CD4-positive, alpha-beta memory T cell (primary cell): Measurements from ENCODE around the gene MAPK11. TPM values are rescaled to one million over a fixed set of nuclear protein-coding genes. Genes with fewer than 3 reads are reported as not detected.

Source experiments
- CTCF ChIA-PET: fragments of 350-600 bp; sonication (Branson Sonifier 250); formaldehyde crosslinking; loops from one replicate; lab custom pipeline; 2021; ENCODE audit warnings: inconsistent platforms; ENCODE audit not compliant: partially characterized antibody; lab: Charles Lee
- POLR2A ChIA-PET: fragments of 350-600 bp; sonication (Branson Sonifier 250); formaldehyde crosslinking; loops from one replicate; lab custom pipeline; 2021; ENCODE audit not compliant: partially characterized antibody; lab: Charles Lee
- DNase-seq, 5 donors: peaks; one replicate each; pipeline versions ENCODE4 v3.0.0 to v3.0.0-alpha.2; 2020 to 2022; ENCODE audit warnings: mixed read lengths in 1 of 5
- H3K27ac ChIP-seq: one replicate; pipeline ENCODE4 v1.7.0; 2013; ENCODE audit warnings: low read depth, low read length
- H3K27me3 ChIP-seq: 2 replicates; pipeline ENCODE4 v1.7.0; 2013; ENCODE audit warnings: mild to moderate bottlenecking, low read length, moderate library complexity; ENCODE audit not compliant: insufficient read depth
- H3K36me3 ChIP-seq: 2 replicates; pipeline ENCODE4 v1.7.0; 2013; ENCODE audit warnings: mild to moderate bottlenecking, low read length, moderate library complexity; ENCODE audit not compliant: insufficient read depth
- H3K4me1 ChIP-seq: 2 replicates; pipeline ENCODE4 v1.7.0; 2013; ENCODE audit warnings: mild to moderate bottlenecking, low read length, moderate library complexity; ENCODE audit not compliant: insufficient read depth
- H3K4me3 ChIP-seq, 2 donors: one replicate each; pipeline ENCODE4 v1.7.0; 2013; ENCODE audit warnings: low read length in 2 of 2, mild to moderate bottlenecking in 1 of 2
- H3K9me3 ChIP-seq, 2 donors: one replicate each; pipeline ENCODE4 v1.7.0; 2013; ENCODE audit warnings: low read length in 2 of 2, control low read depth in 1 of 2; ENCODE audit not compliant: control insufficient read depth in 1 of 2
- H3K27ac Mint-ChIP-seq, 7 donors: one replicate each; pipeline ENCODE4 v1.8.0; 2020 to 2021; ENCODE audit warnings: mixed read lengths in 7 of 7, mild to moderate bottlenecking in 6 of 7, inconsistent platforms in 3 of 7, moderate library complexity in 3 of 7
- H3K27me3 Mint-ChIP-seq, 2 donors: one replicate each; pipeline ENCODE4 v1.8.0; 2020 to 2021; ENCODE audit warnings: mixed read lengths in 2 of 2
- H3K36me3 Mint-ChIP-seq, 2 donors: one replicate each; pipeline ENCODE4 v1.8.0; 2020 to 2021; ENCODE audit warnings: mixed read lengths in 2 of 2, inconsistent platforms in 1 of 2, mild to moderate bottlenecking in 1 of 2
- H3K4me1 Mint-ChIP-seq, 4 donors: one replicate each; pipeline ENCODE4 v1.8.0; 2020 to 2021; ENCODE audit warnings: mixed read lengths in 4 of 4, mild to moderate bottlenecking in 1 of 4
- H3K4me3 Mint-ChIP-seq, 8 donors: one replicate each; pipeline ENCODE4 v1.8.0; 2020 to 2021; ENCODE audit warnings: mixed read lengths in 8 of 8, mild to moderate bottlenecking in 7 of 8, moderate library complexity in 6 of 8, inconsistent platforms in 3 of 8
- H3K9me3 Mint-ChIP-seq, 8 donors: one replicate each; pipeline ENCODE4 v1.8.0; 2020 to 2021; ENCODE audit warnings: mixed read lengths in 8 of 8, mild to moderate bottlenecking in 5 of 8, inconsistent platforms in 3 of 8, moderate library complexity in 1 of 8
- intact Hi-C: fragments of 100-400 bp; cut with micrococcal nuclease; formaldehyde crosslinking; loops from one replicate; pipeline ENCODE4 v1.15.1; 2023
- polyA plus RNA-seq, 2 donors: library from polyadenylated mRNA; unstranded; fragments of 300-500 nt; fragmentation: Illumina TruSeq; gene quantifications; one replicate each; pipeline ENCODE4 v1.2.3, GENCODE V29; 2021
- total RNA-seq, 2 experiments: library from RNA; stranded (reverse); gene quantifications; one replicate each; pipeline ENCODE4 v1.2.3, GENCODE V29; 2021

MAPK11 gene
- total and polyA plus RNA-seq, 4 experiments from 2014 or later, result 0.10 to 1.7 (median 1.1) TPM

DNA sequence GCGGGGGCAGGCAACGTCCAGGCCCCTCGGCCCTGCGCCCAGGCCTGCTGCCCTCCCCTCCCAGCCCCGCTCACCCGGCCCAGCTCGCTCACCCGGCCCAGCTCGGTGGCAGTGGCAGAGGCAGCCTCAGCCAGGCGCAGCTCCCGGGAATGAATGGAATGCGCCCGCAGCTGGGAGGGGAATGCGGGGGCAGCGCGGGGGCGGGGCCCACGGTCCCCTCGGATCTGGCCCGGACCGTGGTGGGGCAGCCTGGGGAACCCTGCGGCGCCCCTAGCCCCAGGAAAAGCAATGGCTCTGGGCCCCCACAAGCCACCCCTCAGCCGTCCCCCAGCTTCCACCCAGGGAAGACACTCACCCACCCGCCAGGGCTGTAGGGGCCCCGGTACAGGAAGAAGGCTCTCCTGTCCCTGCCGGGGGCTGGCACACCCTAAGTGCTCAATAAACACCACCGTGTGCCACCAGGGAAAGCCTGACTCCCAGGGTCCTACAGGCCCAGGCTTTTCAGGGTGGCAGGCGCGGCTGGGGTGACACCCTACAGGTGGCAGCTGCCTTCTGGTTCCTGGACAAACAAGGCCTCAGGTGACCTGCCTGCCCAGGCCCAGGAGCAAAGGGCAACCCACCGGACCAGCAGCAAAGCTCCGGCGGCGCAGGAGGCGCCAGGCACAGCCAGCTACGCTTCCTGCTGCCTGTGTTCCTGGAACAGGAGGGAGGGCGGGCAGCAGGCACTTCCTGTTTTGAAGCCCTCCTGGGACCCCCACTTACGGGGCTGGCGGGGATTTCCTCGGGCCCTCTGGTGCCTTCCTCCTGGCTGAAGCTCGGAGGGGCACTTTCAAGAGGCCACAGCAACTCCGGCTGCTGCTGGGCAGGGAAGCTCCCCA, 23.5 kb upstream of the MAPK11 start:
- H3K9me3 Mint-ChIP-seq, result no peaks in the 10 kb centered on the region
- peaks cover 12 to 16% of the 10 kb centered on the region in 2 donors for H3K27me3 Mint-ChIP-seq
- POLR2A ChIA-PET, result no interaction called here

DNA sequence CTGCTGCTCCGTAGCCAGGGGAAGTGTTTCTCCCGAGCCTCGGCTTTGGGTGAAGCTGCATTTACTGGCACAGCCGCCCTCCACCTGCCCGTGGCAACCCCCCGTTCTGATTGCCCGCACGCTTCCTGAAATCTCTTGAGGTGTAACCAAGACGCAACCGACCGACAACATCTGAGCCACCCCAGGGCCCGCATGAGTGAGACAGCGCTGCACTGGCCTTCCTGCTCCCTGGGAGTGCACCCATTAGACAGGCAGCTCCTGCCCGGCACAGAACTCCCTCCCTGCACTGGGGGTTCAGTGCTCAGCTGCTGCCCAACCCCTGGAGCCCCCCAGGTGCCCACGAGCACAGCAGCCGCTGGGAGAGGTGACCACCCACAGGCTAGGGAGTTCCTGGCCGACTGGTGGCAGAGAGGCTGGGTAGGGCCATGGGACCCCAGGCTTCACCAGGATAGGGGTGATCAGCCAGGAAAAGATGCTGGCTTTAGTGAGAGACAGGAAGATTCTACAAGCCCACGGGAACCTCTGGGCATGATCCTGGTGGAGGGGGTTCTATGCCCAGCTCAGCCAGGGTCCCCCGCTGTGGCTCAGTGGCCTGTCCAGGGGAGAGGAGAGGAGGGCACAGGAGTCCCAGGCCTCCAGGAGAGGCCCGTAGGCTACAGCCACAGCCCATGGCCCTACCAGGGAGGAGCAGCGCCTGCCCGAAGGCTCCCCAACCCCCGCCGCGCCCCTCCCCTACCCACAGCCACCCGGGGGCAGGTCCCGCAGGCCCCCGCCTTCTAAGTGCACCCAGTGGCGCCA, 22.7 kb upstream of the MAPK11 start:
- DNase-seq, result no peak
- no peaks in the 10 kb centered on the region for H3K36me3 ChIP-seq
- peaks cover 12 to 13% of the 10 kb centered on the region in 2 donors for H3K27me3 Mint-ChIP-seq
- no peaks in the 10 kb centered on the region for H3K9me3 ChIP-seq
- intact Hi-C loops, result no loop called here
- H3K9me3 Mint-ChIP-seq, result no peaks in the 10 kb centered on the region
- H3K27me3 ChIP-seq, result peaks cover 5% of the 10 kb centered on the region
- no peaks in the 10 kb centered on the region for H3K36me3 Mint-ChIP-seq
- CTCF ChIA-PET, result no interaction called here
- no peak overlapping the region for H3K27ac Mint-ChIP-seq
- POLR2A ChIA-PET, result no interaction called here
- H3K4me3 Mint-ChIP-seq, result peak overlapping the region in 2 of 8 donors; percentile 26 to 29
- peaks cover 0 to 4% (median 4%) of the 10 kb centered on the region in 4 donors for H3K4me1 Mint-ChIP-seq
- no peak overlapping the region for H3K27ac ChIP-seq
- no peak overlapping the region for H3K4me3 ChIP-seq
- no peaks in the 10 kb centered on the region for H3K4me1 ChIP-seq

More for the DNA sequence above, 23.5 kb upstream of the MAPK11 start:
- H3K4me1 ChIP-seq, result no peaks in the 10 kb centered on the region
- Mint-ChIP-seq H3K27ac (no peak overlapping the region), H3K36me3 (no peaks in the 10 kb centered on the region), H3K4me1 (peaks cover 0 to 4% (median 4%) of the 10 kb centered on the region in 4 donors), H3K4me3 (no peak overlapping the region)
- intact Hi-C loops, result no loop called here
- peaks cover 5% of the 10 kb centered on the region for H3K27me3 ChIP-seq
- H3K9me3 ChIP-seq, result no peaks in the 10 kb centered on the region
- no peak overlapping the region for H3K4me3 ChIP-seq
- no peak for DNase-seq
- no peak overlapping the region for H3K27ac ChIP-seq
- CTCF ChIA-PET, result no interaction called here
- H3K36me3 ChIP-seq, result no peaks in the 10 kb centered on the region

DNA sequence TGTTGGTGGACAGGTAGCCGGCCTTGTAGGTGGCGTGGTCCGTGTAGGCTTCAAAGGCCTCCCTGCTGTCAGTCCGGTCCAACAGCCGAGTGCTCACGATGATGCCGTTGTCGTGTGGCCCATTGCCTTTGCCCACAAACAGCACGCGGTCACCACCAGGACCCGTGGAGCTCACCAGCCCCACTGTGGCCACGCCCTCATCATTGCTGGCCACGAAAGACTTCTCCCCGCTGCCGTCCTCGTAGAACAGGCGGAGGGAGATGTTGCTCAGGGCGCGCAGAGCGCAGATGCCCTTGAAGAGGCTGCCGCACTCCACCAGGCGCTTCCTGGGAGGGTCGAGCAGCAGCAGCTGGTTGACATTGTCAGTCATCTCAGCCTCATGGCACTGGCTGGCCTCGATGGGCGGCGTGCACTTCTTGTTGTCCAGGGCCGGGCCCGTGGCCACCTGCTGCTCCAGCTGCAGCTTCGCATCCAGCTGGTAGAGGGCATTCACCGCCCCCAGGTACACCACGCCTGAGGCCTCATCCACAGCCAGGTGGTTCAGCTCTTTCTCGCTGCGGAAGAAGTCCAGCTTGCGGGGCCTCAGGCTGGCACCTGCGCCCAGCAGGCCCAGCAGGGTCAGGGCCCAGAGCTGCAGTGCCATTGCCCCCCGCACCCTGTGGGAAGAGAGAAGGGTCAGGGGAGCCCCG, 19.9 kb upstream of the MAPK11 start:
- peaks cover 0 to 4% (median 4%) of the 10 kb centered on the region in 4 donors for H3K4me1 Mint-ChIP-seq
- Histone ChIP-seq H3K4me3 (no peak overlapping the region), H3K9me3 (no peaks in the 10 kb centered on the region), H3K4me1 (no peaks in the 10 kb centered on the region), H3K27ac (no peak overlapping the region), H3K27me3 (peaks cover 5% of the 10 kb centered on the region), H3K36me3 (no peaks in the 10 kb centered on the region)
- H3K36me3 Mint-ChIP-seq, result no peaks in the 10 kb centered on the region
- ChIA-PET POLR2A (no interaction called here), CTCF (no interaction called here)
- H3K27ac Mint-ChIP-seq, result no peak overlapping the region
- H3K27me3 Mint-ChIP-seq, result peaks cover 7 to 8% of the 10 kb centered on the region in 2 donors
- intact Hi-C loops, result no loop called here
- H3K4me3 Mint-ChIP-seq, result no peak overlapping the region
- H3K9me3 Mint-ChIP-seq, result no peaks in the 10 kb centered on the region
- no peak for DNase-seq

DNA sequence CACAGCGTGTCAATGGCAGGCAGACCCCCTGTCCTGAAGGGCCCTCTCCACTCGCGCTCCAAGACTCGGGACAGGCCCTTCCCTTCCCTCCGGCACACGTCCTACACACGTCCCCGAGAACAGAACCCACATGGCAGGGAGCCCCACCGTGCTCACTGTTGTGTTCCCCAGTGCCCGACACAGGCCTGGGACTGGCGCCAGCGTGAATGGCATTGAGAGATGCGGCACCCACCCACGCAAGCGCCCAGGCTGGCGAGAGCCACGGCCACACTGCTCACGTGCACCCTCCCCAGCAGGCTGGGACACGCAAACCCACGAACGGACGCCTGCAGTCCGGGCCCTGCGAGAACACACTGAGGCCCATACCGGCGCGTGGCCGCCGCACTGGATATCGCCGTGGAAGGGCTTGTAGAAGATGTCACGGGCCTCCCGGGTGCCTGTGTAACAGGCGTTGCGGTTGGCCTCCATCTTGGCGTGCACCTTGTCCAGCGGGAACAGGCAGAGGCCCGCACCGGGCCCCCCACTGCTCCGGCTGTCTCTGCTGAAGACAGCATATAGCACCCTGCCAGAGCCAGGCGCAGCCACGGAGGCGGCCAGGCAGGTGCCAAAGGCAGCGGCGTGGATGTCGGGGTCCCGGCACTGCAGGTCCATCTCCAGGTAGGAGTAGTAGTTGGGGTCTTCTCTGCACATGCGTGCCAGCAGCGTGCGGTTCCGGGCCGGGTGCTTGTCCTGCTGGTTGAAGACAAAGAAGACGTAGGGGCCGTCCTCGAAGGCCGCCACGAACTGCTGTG, 19.2 kb upstream of the MAPK11 start:
- Histone ChIP-seq H3K9me3 (no peaks in the 10 kb centered on the region), H3K4me1 (no peaks in the 10 kb centered on the region), H3K36me3 (no peaks in the 10 kb centered on the region), H3K27me3 (peaks cover 5% of the 10 kb centered on the region), H3K27ac (no peak overlapping the region), H3K4me3 (no peak overlapping the region)
- DNase-seq, result no peak
- CTCF ChIA-PET, result no interaction called here
- Mint-ChIP-seq H3K4me3 (no peak overlapping the region), H3K4me1 (peaks cover 0 to 4% (median 4%) of the 10 kb centered on the region in 4 donors), H3K27me3 (peaks cover 7 to 8% of the 10 kb centered on the region in 2 donors), H3K9me3 (no peaks in the 10 kb centered on the region), H3K36me3 (no peaks in the 10 kb centered on the region), H3K27ac (no peak overlapping the region)
- intact Hi-C loops, result no loop called here
- POLR2A ChIA-PET, result no interaction called here

DNA sequence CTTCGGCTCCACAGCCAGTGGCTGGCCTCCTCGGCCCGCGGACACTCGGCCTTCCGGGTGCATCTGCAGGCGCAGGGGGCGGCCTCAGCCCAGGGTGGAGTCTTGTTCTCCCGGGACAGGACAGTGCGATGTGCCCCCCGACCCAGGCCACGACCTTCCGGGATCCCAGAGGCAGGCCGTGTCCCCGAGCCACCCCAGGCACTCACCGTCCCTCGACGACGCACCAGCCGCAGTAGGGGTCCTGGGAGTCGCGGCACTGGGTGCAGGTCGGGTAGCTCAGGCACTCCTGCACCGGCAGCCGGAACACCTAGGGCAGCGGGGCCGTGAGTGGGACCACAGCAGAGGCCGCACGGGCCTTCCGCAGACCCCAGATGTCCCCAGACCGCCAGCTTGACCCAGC, 17.6 kb upstream of the MAPK11 start:
- POLR2A ChIA-PET, result no interaction called here
- Mint-ChIP-seq H3K27me3 (peaks cover 4 to 6% of the 10 kb centered on the region in 2 donors), H3K9me3 (no peaks in the 10 kb centered on the region), H3K4me3 (no peak overlapping the region), H3K4me1 (peaks cover 0 to 4% (median 3%) of the 10 kb centered on the region in 4 donors), H3K27ac (no peak overlapping the region), H3K36me3 (no peaks in the 10 kb centered on the region)
- Histone ChIP-seq H3K4me3 (no peak overlapping the region), H3K4me1 (no peaks in the 10 kb centered on the region), H3K27me3 (peaks cover 5% of the 10 kb centered on the region), H3K9me3 (no peaks in the 10 kb centered on the region), H3K36me3 (no peaks in the 10 kb centered on the region), H3K27ac (no peak overlapping the region)
- CTCF ChIA-PET, result no interaction called here
- intact Hi-C loops, result no loop called here
- DNase-seq, result no peak

DNA sequence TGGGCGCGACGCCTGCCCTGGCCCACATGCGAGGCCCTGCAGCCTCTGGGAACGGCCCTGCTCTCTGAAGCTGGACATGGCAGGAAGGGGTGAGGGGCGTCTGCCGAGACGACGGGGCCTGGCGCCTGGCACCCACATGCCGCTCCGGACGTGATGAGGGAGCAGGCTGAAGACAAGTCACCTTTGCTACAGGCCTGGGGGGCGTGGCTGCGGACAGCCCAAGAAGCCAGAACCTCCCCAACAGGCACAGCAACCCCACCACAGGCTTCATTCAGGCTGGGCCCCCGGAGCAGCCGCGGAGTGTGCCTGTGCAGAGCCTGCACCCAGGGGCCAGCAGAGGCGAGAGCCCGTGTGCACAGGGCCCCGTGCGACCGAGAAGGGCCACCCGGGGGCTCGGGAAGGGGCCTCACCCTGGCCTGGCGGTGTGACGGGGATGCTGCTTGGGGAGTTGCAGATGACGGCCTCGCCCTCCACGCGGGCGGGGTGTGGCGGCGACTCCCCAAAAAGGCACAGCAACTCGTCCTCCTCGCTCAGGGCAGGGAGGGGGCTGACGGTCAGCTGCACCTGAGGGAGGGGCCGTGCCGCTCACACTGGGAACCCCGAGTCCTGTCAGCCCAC, 16.6 kb upstream of the MAPK11 start:
- Mint-ChIP-seq H3K27ac (no peak overlapping the region), H3K4me3 (no peak overlapping the region), H3K36me3 (no peaks in the 10 kb centered on the region), H3K9me3 (no peaks in the 10 kb centered on the region), H3K4me1 (no peaks in the 10 kb centered on the region), H3K27me3 (peaks cover 1 to 3% of the 10 kb centered on the region in 2 donors)
- intact Hi-C loops, result no loop called here
- no peak for DNase-seq
- no peaks in the 10 kb centered on the region for H3K36me3 ChIP-seq
- ChIA-PET POLR2A (no interaction called here), CTCF (no interaction called here)
- no peak overlapping the region for H3K4me3 ChIP-seq
- peaks cover 5% of the 10 kb centered on the region for H3K27me3 ChIP-seq
- H3K27ac ChIP-seq, result no peak overlapping the region
- no peaks in the 10 kb centered on the region for H3K4me1 ChIP-seq
- H3K9me3 ChIP-seq, result no peaks in the 10 kb centered on the region
